K562 (cell line): ENCODE data around the gene ACACB. TPM values are rescaled to one million over a fixed set of nuclear protein-coding genes. Genes with fewer than 3 reads are reported as not detected.

ENCODE experiments used
- ATAC-seq: fragments of 200-7000 bp; cut with Tn5 transposase; 3 replicates; pipeline ENCODE4 v1.9.1; 2020; ENCODE audit warnings: moderate library complexity
- BruUV-seq: library from RNA; stranded (reverse); fragments of 400-500 nt; replicated peaks from 2 replicates; lab custom pipeline; 2021; lab: Mats Ljungman, UMichigan
- CTCF ChIA-PET: fragments of 300-600 bp; formaldehyde crosslinking; extraction: SDS; loops from one replicate; lab custom pipeline; 2021; ENCODE audit warnings: low intra/inter-chr PET ratio; lab: Yijun Ruan, JAX
- POLR2A ChIA-PET: fragments of 300-600, 350-650 bp; sonication (Branson Sonifier 250); formaldehyde crosslinking; extraction: SDS; loops from one replicate; lab custom pipeline; 2021; ENCODE audit warnings: antibody characterized with exemption, inconsistent platforms; lab: Yijun Ruan, JAX
- DNase-seq, 4 experiments: peaks; one replicate each; pipeline versions ENCODE4 v3.0.0 to v3.0.0-alpha.2; 2011 to 2018; ENCODE audit warnings: low spot score in 3 of 4, mixed read lengths in 3 of 4; ENCODE audit errors: extremely low read depth in 1 of 4
- FAIRE-seq: peaks from 2 replicates; lab custom pipeline; 2011; peaks lifted over from hg19 to GRCh38; lab: Jason Lieb, UNC
- H2AFZ ChIP-seq: 2 replicates; pipeline ENCODE4 v1.6.0; 2011; ENCODE audit warnings: low read depth, low read length, control low read depth, inconsistent platforms
- H3K27ac ChIP-seq: fragments of 200-600 bp; 3 replicates; pipeline ENCODE4 v1.8.0; 2011; ENCODE audit warnings: low read depth, mild to moderate bottlenecking, control low read depth, inconsistent platforms, low read length, moderate library complexity, mixed read lengths; ENCODE audit errors: extremely low read depth
- H3K27me3 ChIP-seq, 2 experiments: fragments of 300-600 bp in 1 of 2; 2 replicates in 1 of 2; 3 replicates in 1 of 2; pipeline versions ENCODE4 v1.6.0 to v1.8.0; 2011; ENCODE audit warnings: inconsistent platforms in 2 of 2, low read length in 2 of 2, mild to moderate bottlenecking in 1 of 2, mixed read lengths in 1 of 2, moderate library complexity in 1 of 2; ENCODE audit not compliant: control insufficient read depth in 2 of 2, insufficient read depth in 2 of 2
- H3K36me3 ChIP-seq: fragments of 300-600 bp; 3 replicates; pipeline ENCODE4 v1.8.0; 2011; ENCODE audit warnings: mild to moderate bottlenecking, low read length, inconsistent platforms; ENCODE audit not compliant: control insufficient read depth, insufficient read depth
- H3K4me1 ChIP-seq, 2 experiments: fragments of 200-600 bp in 1 of 2; replicated peaks in 1 of 2; 2 replicates in 1 of 2; 3 replicates in 1 of 2; pipeline versions ENCODE4 v1.5.1 to v1.8.0; 2011; ENCODE audit warnings: inconsistent platforms in 2 of 2, low read length in 2 of 2, mild to moderate bottlenecking in 1 of 2, mixed read lengths in 1 of 2, moderate library complexity in 1 of 2; ENCODE audit not compliant: control insufficient read depth in 2 of 2, insufficient read depth in 2 of 2
- H3K4me2 ChIP-seq: 2 replicates; pipeline ENCODE4 v1.6.1; 2011; ENCODE audit warnings: low read length, control low read depth, inconsistent platforms, mixed read lengths; ENCODE audit not compliant: insufficient read depth
- H3K4me3 ChIP-seq: fragments of 200-600 bp; sonication (generic), shearing (Covaris generic); 2 replicates; pipeline ENCODE4 v1.5.1; 2016; ENCODE audit warnings: control low read depth, inconsistent platforms
- H3K79me2 ChIP-seq: fragments of 200-600 bp; 3 replicates; pipeline ENCODE4 v1.8.0; 2011; ENCODE audit warnings: low read length, inconsistent platforms; ENCODE audit not compliant: control insufficient read depth, insufficient read depth
- H3K9ac ChIP-seq, 2 experiments: 2 replicates each; pipeline versions ENCODE4 v1.6.0 to v1.6.1; 2011; ENCODE audit warnings: low read depth in 2 of 2, low read length in 2 of 2, control low read depth in 1 of 2, inconsistent platforms in 1 of 2, mild to moderate bottlenecking in 1 of 2, mixed read lengths in 1 of 2; ENCODE audit not compliant: insufficient read depth in 1 of 2
- H3K9me1 ChIP-seq: one replicate; pipeline ENCODE4 v1.6.0; 2011; ENCODE audit warnings: inconsistent platforms, mild to moderate bottlenecking, low read length, moderate library complexity; ENCODE audit not compliant: control insufficient read depth, insufficient read depth
- H3K9me3 ChIP-seq: replicated peaks from 2 replicates; pipeline ENCODE4 v1.5.1; 2011; ENCODE audit warnings: low read depth, low read length, inconsistent platforms; ENCODE audit not compliant: control insufficient read depth, insufficient read depth
- H4K20me1 ChIP-seq: replicated peaks from 2 replicates; pipeline ENCODE4 v1.6.1; 2011; ENCODE audit warnings: low read length, inconsistent platforms, mixed read lengths; ENCODE audit not compliant: control insufficient read depth, insufficient read depth
- CBFB ChIP-seq: sonication (generic); formaldehyde crosslinking; IDR thresholded peaks from 2 replicates; pipeline ENCODE4 v1.4.0; 2020; ENCODE audit warnings: mild to moderate bottlenecking, missing genetic modification reagents
- CHCHD3 ChIP-seq: fragments of 250-450 bp; sonication (Bioruptor Pico); IDR thresholded peaks from 2 replicates; pipeline ENCODE4 v2.1.2; 2022; ENCODE audit warnings: mild to moderate bottlenecking
- EP400 ChIP-seq: fragments of 450-650 bp; IDR thresholded peaks from 2 replicates; pipeline ENCODE4 v1.6.1; 2017; ENCODE audit warnings: antibody characterized with exemption, mild to moderate bottlenecking, moderate library complexity
- KLF1 ChIP-seq: fragments of 450-650 bp; IDR thresholded peaks from 2 replicates; pipeline ENCODE4 v1.6.1; 2016; ENCODE audit warnings: missing genetic modification characterization, missing compliant biosample characterization
- L3MBTL2 ChIP-seq: fragments of 450-650 bp; IDR thresholded peaks from 2 replicates; pipeline ENCODE4 v1.6.1; 2016; ENCODE audit warnings: mild to moderate bottlenecking, moderate library complexity
- MYNN ChIP-seq, 2 experiments: sonication (generic); formaldehyde crosslinking in 1 of 2; IDR thresholded peaks; 2 replicates each; pipeline versions ENCODE4 v1.5.0 to v1.6.1; 2016 to 2020; ENCODE audit warnings: antibody characterized with exemption in 1 of 2, missing genetic modification reagents in 1 of 2
- NFE2 ChIP-seq: IDR thresholded peaks from 2 replicates; pipeline ENCODE4 v1.6.1; 2014; ENCODE audit warnings: antibody characterized with exemption, low read depth
- NFE2L1 ChIP-seq: fragments of 450-650 bp; IDR thresholded peaks from 2 replicates; pipeline ENCODE4 v1.6.1; 2016; ENCODE audit warnings: missing genetic modification characterization, low read depth, mild to moderate bottlenecking, missing compliant biosample characterization, moderate library complexity, borderline replicate concordance
- PHTF2 ChIP-seq: fragments of 250-450 bp; sonication (Bioruptor Pico); IDR thresholded peaks from 2 replicates; pipeline ENCODE4 v1.5.0; 2021; ENCODE audit warnings: mild to moderate bottlenecking
- PRPF4 ChIP-seq: fragments of 200-400 bp; formaldehyde crosslinking; IDR thresholded peaks from one replicate; pipeline ENCODE4 v1.6.1; 2017; ENCODE audit warnings: low read length, low read depth, mild to moderate bottlenecking; ENCODE audit not compliant: insufficient read depth, poor library complexity, severe bottlenecking
- SRSF3 ChIP-seq: fragments of 200-400 bp; formaldehyde crosslinking; IDR thresholded peaks from 2 replicates; pipeline ENCODE4 v1.6.1; 2016; ENCODE audit warnings: mild to moderate bottlenecking, low read length, moderate library complexity; ENCODE audit not compliant: insufficient read depth
- XRCC4 ChIP-seq: IDR thresholded peaks from one replicate; pipeline ENCODE4 v1.6.1; 2011; ENCODE audit not compliant: insufficient read depth, insufficient read length; ENCODE audit errors: extremely low read depth
- ZNF217 ChIP-seq: sonication (generic); formaldehyde crosslinking; IDR thresholded peaks from 2 replicates; pipeline ENCODE4 v1.8.0; 2022; ENCODE audit warnings: mild to moderate bottlenecking, missing genetic modification reagents
- ZSCAN32 ChIP-seq: fragments of 450-650 bp; formaldehyde crosslinking; IDR thresholded peaks from 2 replicates; pipeline ENCODE4 v1.4.0; 2020; ENCODE audit warnings: mild to moderate bottlenecking, moderate library complexity
- WGBS: fragments of 100-300 bp; shearing (Covaris generic); methylation state at CpG from one replicate; pipeline ENCODE4 v1.1.6; 2016; ENCODE audit warnings: low coverage, mixed read lengths; ENCODE audit not compliant: insufficient coverage; ENCODE audit errors: missing lambda C conversion rate; 5-methylcytosine and 5-hydroxymethylcytosine counted together
- in situ Hi-C: fragments of 300-500 bp; cut with MboI; formaldehyde crosslinking; loops from 4 replicates; pipeline ENCODE4 v1.15.0; 2018; ENCODE audit warnings: inconsistent platforms, mixed read lengths
- intact Hi-C: fragments of 100-400 bp; cut with micrococcal nuclease; formaldehyde crosslinking; loops from 2 replicates; pipeline ENCODE4 v1.14.2; 2022
- polyA plus RNA-seq, 8 experiments: library from polyadenylated mRNA; depleted of rRNA in 4 of 8; stranded (reverse) in 5 of 8; unstranded in 3 of 8; fragments of >200 nt; fragmentation: Nextera tagmentation in 2 of 8; fragmentation: Illumina TruSeq in 1 of 8; extraction: Ambion mirVana in 2 of 8; extraction: Trizol in 1 of 8; gene quantifications; 2 replicates each; pipeline versions ENCODE4 v1.2.1 to v1.2.3, GENCODE V29; 2011 to 2014; ENCODE audit warnings: inconsistent platforms in 1 of 8, missing spikeins in 1 of 8
- total RNA-seq, 7 experiments: library from RNA; depleted of rRNA in 6 of 7; stranded (reverse); fragments of >200 nt in 6 of 7; fragmentation: Illumina TruSeq in 2 of 7; extraction: Trizol in 2 of 7; gene quantifications; 2 replicates each; pipeline versions ENCODE4 v1.2.1 to v1.2.3, GENCODE V29; 2011 to 2021; ENCODE audit warnings: low replicate concordance in 1 of 7

Gene ACACB
- total and polyA plus RNA-seq, 9 of the 15 experiments (the other 6 are each of a cell fraction or from before 2014, with no cell fraction given) = 0.10 to 2.5 (median 0.83) TPM

- H3K36me3 ChIP-seq = no peaks in the 10 kb centered on the region
- no TSS peak for BruUV-seq
- peaks cover 23 to 59% of the 10 kb centered on the region in 2 experiments; a peak in 4 of 5 replicates for H3K27me3 ChIP-seq
- FAIRE-seq (no peak), ATAC-seq (no peak), DNase-seq (no peak)
- POLR2A ChIA-PET = interaction anchor here (0.5 kb wide), 1 partner anchor 164 kb away, joined by 3 read pairs; no protein-coding TSS in a partner anchor
- no peaks in the 10 kb centered on the region; a peak in 3 of 5 replicates for H3K4me1 ChIP-seq
- H3K27ac ChIP-seq = no peak overlapping the region
- TF ChIP-seq CBFB (CRISPR knock-in tag) (no peak), PRPF4 (no peak), KLF1 (tag) (no peak), MYNN (IDR thresholded peaks at IDR 0.05) (no peak), MYNN (CRISPR knock-in tag; IDR thresholded peaks at IDR 0.05) (no peak), NFE2L1 (tag) (no peak), SRSF3 (no peak), ZNF217 (CRISPR knock-in tag) (no peak), NFE2 (no peak), EP400 (no peak), L3MBTL2 (no peak), PHTF2 (CRISPR knock-in tag) (no peak), CHCHD3 (no peak), XRCC4 (no peak), ZSCAN32 (CRISPR knock-in tag) (no peak)
- intact Hi-C loops = loop anchor here (5.0 to 10.0 kb wide), 2 partner anchors 127 to 254 kb away; no protein-coding TSS in a partner anchor
- in situ Hi-C loops = no loop called here
- H3K4me3 ChIP-seq = no peak overlapping the region
- no peaks in the 10 kb centered on the region for H3K79me2 ChIP-seq
- no peak overlapping the region for H3K9ac ChIP-seq
- no peaks in the 10 kb centered on the region for H3K9me3 ChIP-seq
- 5% methylated on average over 15 of the region's 15 CpGs for WGBS
- no peaks in the 10 kb centered on the region for H3K9me1 ChIP-seq
- no peak overlapping the region for H2AFZ ChIP-seq
- no peak overlapping the region for H3K4me2 ChIP-seq
- CTCF ChIA-PET = no interaction called here
- H4K20me1 ChIP-seq = peaks cover 6% of the 10 kb centered on the region; the same call in 1 of the 2 replicates
Observed at GRCh38 chr12:109130297-109131153, 14.1 kb downstream of the ACACB start.
